Neural progenitor cell (in vitro differentiated cells): ENCODE results near the gene SAMD4A.

Experiments used
- EZH2 ChIP-seq: fragments of 200-600 bp; sonication (generic); IDR thresholded peaks from 2 replicates; pipeline ENCODE4 v1.6.1; 2017; ENCODE audit warnings: antibody characterized with exemption, mild to moderate bottlenecking, moderate library complexity
- EZH2phosphoT487 ChIP-seq: fragments of 200-600 bp; sonication (generic); IDR thresholded peaks from 2 replicates; pipeline ENCODE4 v1.6.1; 2017; ENCODE audit warnings: antibody characterized with exemption
- TF ChIP-seq, protein P1 (sequence below): fragments of 200-600 bp; sonication (generic); IDR thresholded peaks from 2 replicates; pipeline ENCODE4 v1.5.1; 2017; ENCODE audit warnings: antibody characterized with exemption, mild to moderate bottlenecking

DNA sequence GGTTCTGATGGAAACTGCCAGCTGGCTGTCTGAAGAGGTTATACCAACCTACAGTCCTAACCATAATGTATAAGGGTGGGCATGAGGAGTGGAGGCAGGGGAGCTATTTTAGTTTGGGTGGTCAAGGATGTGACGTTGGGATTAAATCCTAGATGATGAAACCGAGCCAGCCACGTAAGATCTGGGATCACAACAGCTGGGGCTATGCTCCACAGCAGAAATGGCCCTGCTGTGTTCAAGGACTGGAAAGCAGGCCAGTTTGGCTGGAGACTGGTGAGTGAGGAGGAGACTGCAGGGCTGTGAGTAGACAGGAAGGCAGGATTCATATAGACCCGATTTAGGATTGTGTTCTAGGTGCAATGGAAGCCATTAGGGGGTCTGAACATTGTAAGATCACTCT, 66.1 kb downstream of the SAMD4A start:
- TF ChIP-seq, protein P1, sequence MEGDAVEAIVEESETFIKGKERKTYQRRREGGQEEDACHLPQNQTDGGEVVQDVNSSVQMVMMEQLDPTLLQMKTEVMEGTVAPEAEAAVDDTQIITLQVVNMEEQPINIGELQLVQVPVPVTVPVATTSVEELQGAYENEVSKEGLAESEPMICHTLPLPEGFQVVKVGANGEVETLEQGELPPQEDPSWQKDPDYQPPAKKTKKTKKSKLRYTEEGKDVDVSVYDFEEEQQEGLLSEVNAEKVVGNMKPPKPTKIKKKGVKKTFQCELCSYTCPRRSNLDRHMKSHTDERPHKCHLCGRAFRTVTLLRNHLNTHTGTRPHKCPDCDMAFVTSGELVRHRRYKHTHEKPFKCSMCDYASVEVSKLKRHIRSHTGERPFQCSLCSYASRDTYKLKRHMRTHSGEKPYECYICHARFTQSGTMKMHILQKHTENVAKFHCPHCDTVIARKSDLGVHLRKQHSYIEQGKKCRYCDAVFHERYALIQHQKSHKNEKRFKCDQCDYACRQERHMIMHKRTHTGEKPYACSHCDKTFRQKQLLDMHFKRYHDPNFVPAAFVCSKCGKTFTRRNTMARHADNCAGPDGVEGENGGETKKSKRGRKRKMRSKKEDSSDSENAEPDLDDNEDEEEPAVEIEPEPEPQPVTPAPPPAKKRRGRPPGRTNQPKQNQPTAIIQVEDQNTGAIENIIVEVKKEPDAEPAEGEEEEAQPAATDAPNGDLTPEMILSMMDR, result no peak
- TF ChIP-seq EZH2 (no peak), EZH2phosphoT487 (no peak)
